HL-60 (cell line): ENCODE data around the gene SHE.

ENCODE experiments used
- DNase-seq, 2 experiments: peaks; one replicate each; pipeline ENCODE4 v3.0.0-alpha.2; 2010 to 2020; ENCODE audit warnings: low read depth in 1 of 2, low spot score in 1 of 2
- H3K27ac ChIP-seq: fragments of 250-450 bp; sonication (Bioruptor Pico); replicated peaks from 2 replicates; pipeline ENCODE4 v1.5.1; 2020; ENCODE audit warnings: mild to moderate bottlenecking, moderate library complexity
- H3K27me3 ChIP-seq: fragments of 250-450 bp; sonication (Bioruptor Pico); 2 replicates; pipeline ENCODE4 v1.5.1; 2021; ENCODE audit warnings: mild to moderate bottlenecking, moderate library complexity; ENCODE audit not compliant: insufficient read depth, poor library complexity, severe bottlenecking
- H3K4me3 ChIP-seq: replicated peaks from 2 replicates; pipeline ENCODE4 v1.5.1; 2011; ENCODE audit warnings: mild to moderate bottlenecking, control low read depth, low read length; ENCODE audit not compliant: insufficient read depth
- CTCF ChIP-seq: IDR thresholded peaks from one replicate; pipeline ENCODE4 v1.5.1; 2011; ENCODE audit warnings: low read length, control low read depth, inconsistent platforms; ENCODE audit not compliant: insufficient read depth
- GABPA ChIP-seq: IDR thresholded peaks from 2 replicates; pipeline ENCODE4 v1.6.1; 2012; ENCODE audit warnings: low read depth
- POLR2AphosphoS5 ChIP-seq: IDR thresholded peaks from 2 replicates; pipeline ENCODE4 v1.6.1; 2012; ENCODE audit warnings: low read depth
- REST ChIP-seq: IDR thresholded peaks from 2 replicates; pipeline ENCODE4 v1.6.1; 2012; ENCODE audit warnings: low read depth; ENCODE audit not compliant: insufficient replicate concordance
- SPI1 ChIP-seq: IDR thresholded peaks from 2 replicates; pipeline ENCODE4 v1.6.1; 2012; ENCODE audit warnings: low read depth, mild to moderate bottlenecking, borderline replicate concordance

The SHE gene

GRCh38 chr1:154453161-154453560, 49.1 kb downstream of the SHE start:
- Histone ChIP-seq H3K27me3 (no peaks in the 10 kb centered on the region), H3K4me3 (no peak overlapping the region), H3K27ac (peak overlapping the region; percentile 38; the same call in 1 of the 2 replicates)
- no peak for DNase-seq
- no peak for TF ChIP-seq GABPA
- TF ChIP-seq SPI1: no peak
- TF ChIP-seq CTCF: no peak
- no peak for TF ChIP-seq POLR2AphosphoS5
- TF ChIP-seq REST: no peak

- H3K27ac ChIP-seq: no peak overlapping the region
- no peaks in the 10 kb centered on the region for H3K27me3 ChIP-seq
- no peak for DNase-seq
- no peak overlapping the region for H3K4me3 ChIP-seq
- TF ChIP-seq SPI1 (no peak), POLR2AphosphoS5 (no peak), CTCF (no peak)
Measured at GRCh38 chr1:154448331-154448811, 53.8 kb downstream of the SHE start.

GRCh38 chr1:154446789-154447188, 55.4 kb downstream of the SHE start:
- TF ChIP-seq REST (no peak), CTCF (no peak), SPI1 (no peak), GABPA (no peak), POLR2AphosphoS5 (no peak)
- Histone ChIP-seq H3K4me3 (no peak overlapping the region), H3K27ac (no peak overlapping the region), H3K27me3 (no peaks in the 10 kb centered on the region)
- no peak for DNase-seq

GRCh38 chr1:154446292-154446691, 55.9 kb downstream of the SHE start:
- DNase-seq: no peak
- Histone ChIP-seq H3K27ac (no peak overlapping the region), H3K27me3 (no peaks in the 10 kb centered on the region), H3K4me3 (no peak overlapping the region)
- TF ChIP-seq CTCF (no peak), REST (no peak), GABPA (no peak), SPI1 (no peak), POLR2AphosphoS5 (no peak)
